Left lung (tissue), 10 donors: Measurements from ENCODE around the gene NKD2. TPM values are rescaled to one million over a fixed set of nuclear protein-coding genes. Genes with fewer than 3 reads are reported as not detected.
A peak's percentile ranks its signal among the peaks of the same experiment; 100 is the strongest.

Experiments
- ATAC-seq: fragments of 200-7000 bp; cut with Tn5 transposase; one replicate; pipeline ENCODE4 v1.9.1; 2020; ENCODE audit warnings: moderate library complexity
- DNase-seq, 4 donors: peaks; one replicate each; pipeline ENCODE4 v3.0.0-alpha.2; 2013 to 2020
- H3K27ac ChIP-seq, 2 donors: fragments of 200-600 bp; sonication (generic) in 1 of 2; one replicate each; pipeline versions ENCODE4 v1.5.0 to v1.8.0; 2020 to 2021
- H3K27me3 ChIP-seq, 2 donors: fragments of 200-600 bp; sonication (generic) in 1 of 2; one replicate each; pipeline versions ENCODE4 v1.5.0 to v1.8.0; 2020 to 2021
- H3K36me3 ChIP-seq, 2 donors: fragments of 200-600 bp; sonication (generic) in 1 of 2; one replicate each; pipeline versions ENCODE4 v1.5.0 to v1.8.0; 2020 to 2021
- H3K4me1 ChIP-seq, 2 donors: fragments of 200-600 bp; one replicate each; pipeline ENCODE4 v1.8.0; 2021
- H3K4me3 ChIP-seq, 2 donors: fragments of 200-600 bp; sonication (generic) in 1 of 2; one replicate each; pipeline versions ENCODE4 v1.5.0 to v1.8.0; 2020 to 2021; ENCODE audit warnings: mild to moderate bottlenecking in 1 of 2
- H3K9me3 ChIP-seq, 2 donors: fragments of 200-600 bp; sonication (generic) in 1 of 2; one replicate each; pipeline versions ENCODE4 v1.5.0 to v1.8.0; 2020 to 2021
- intact Hi-C, 2 donors: fragments of 100-400 bp; cut with DNase I; formaldehyde crosslinking; loops; one replicate each; pipeline versions ENCODE4 v1.11.2 to v1.14.2; 2022
- polyA plus RNA-seq, 6 donors: library from polyadenylated mRNA; unstranded; fragments of 120-200 nt; gene quantifications; one replicate each; pipeline ENCODE4 v1.2.1, GENCODE V29; 2013; ENCODE audit not compliant: insufficient read length in 6 of 6
- total RNA-seq, 2 donors: library from RNA; stranded (reverse); fragmentation: NEBNext Ultra II Directional; extraction: Animal tissue kit (Norgen Biotek cat#: 25700); gene quantifications; one replicate each; pipeline ENCODE4 v1.2.1, GENCODE V29; 2021
- TF ChIP-seq, protein P1 (sequence below), 2 donors: fragments of 200-600 bp; sonication (generic) in 1 of 2; IDR thresholded peaks; one replicate each; pipeline versions ENCODE4 v1.5.0 to v1.8.0; 2021; ENCODE audit warnings: antibody characterized with exemption in 2 of 2
- donor health status: DM: no; HTN: yes; CAD: no.
- donor health status: DM: no; HTN: no; CAD: no.

Gene NKD2
- total and polyA plus RNA-seq, 8 donors = 6.3 to 61.5 (median 10.3) TPM

DNA sequence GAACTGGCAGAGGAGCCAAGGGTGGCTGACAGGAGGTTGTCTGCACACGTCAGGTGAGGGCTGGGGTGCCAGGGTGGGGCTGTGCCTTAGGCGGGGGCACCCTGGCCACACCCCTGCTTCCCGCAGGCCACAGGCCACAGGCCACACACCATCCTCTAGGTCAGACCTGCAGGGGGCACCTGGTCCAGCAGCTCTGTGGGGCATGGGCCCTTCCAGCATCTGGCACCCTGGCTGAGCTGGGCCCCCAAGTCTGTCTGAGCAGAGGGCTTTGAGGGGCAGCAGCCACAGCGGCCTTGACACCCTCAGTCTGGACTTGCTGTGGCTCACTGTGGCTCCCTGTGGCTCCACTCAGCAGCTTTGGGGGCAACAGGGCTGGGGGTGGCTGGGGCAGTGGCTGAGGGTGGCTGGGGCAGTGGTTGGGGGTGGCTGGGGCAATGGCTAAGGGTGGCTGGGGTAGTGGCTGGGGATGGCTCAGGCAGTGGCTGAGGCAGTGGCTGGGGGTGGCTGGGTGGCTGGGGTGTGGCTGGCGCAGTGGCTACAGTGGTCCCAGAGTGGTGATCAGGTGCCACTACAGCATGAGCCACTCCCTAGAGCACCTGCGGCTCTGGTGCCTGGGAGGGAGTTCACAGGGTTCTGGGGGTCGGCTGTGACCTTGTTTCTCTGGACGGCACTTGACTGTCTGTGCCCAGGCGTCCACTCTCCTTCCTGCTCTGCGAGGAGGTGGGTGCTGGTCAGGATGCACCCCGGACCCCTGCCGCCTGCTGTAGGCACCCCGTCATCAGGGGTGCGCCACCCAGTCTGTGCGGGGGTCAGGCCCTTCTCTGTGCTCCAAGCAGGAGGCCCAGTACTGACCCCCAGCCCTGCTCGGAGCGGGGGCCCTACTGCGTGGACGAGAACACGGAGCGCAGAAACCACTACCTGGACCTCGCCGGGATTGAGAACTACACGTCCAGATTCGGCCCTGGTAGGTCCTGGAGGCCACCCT, 27.1 kb downstream of the NKD2 start:
- ATAC-seq (no peak), DNase-seq (peak in 1 of 4 donors; percentile 72)
- Histone ChIP-seq H3K4me1 (no peaks in the 10 kb centered on the region), H3K27me3 (peaks cover 0 to 8% of the 10 kb centered on the region in 2 donors), H3K4me3 (no peak overlapping the region), H3K36me3 (no peaks in the 10 kb centered on the region), H3K27ac (no peak overlapping the region), H3K9me3 (no peaks in the 10 kb centered on the region)
- TF ChIP-seq, protein P1, sequence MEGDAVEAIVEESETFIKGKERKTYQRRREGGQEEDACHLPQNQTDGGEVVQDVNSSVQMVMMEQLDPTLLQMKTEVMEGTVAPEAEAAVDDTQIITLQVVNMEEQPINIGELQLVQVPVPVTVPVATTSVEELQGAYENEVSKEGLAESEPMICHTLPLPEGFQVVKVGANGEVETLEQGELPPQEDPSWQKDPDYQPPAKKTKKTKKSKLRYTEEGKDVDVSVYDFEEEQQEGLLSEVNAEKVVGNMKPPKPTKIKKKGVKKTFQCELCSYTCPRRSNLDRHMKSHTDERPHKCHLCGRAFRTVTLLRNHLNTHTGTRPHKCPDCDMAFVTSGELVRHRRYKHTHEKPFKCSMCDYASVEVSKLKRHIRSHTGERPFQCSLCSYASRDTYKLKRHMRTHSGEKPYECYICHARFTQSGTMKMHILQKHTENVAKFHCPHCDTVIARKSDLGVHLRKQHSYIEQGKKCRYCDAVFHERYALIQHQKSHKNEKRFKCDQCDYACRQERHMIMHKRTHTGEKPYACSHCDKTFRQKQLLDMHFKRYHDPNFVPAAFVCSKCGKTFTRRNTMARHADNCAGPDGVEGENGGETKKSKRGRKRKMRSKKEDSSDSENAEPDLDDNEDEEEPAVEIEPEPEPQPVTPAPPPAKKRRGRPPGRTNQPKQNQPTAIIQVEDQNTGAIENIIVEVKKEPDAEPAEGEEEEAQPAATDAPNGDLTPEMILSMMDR (IDR thresholded peaks at IDR 0.05) = no peak
- intact Hi-C loops = no loop called here

DNA sequence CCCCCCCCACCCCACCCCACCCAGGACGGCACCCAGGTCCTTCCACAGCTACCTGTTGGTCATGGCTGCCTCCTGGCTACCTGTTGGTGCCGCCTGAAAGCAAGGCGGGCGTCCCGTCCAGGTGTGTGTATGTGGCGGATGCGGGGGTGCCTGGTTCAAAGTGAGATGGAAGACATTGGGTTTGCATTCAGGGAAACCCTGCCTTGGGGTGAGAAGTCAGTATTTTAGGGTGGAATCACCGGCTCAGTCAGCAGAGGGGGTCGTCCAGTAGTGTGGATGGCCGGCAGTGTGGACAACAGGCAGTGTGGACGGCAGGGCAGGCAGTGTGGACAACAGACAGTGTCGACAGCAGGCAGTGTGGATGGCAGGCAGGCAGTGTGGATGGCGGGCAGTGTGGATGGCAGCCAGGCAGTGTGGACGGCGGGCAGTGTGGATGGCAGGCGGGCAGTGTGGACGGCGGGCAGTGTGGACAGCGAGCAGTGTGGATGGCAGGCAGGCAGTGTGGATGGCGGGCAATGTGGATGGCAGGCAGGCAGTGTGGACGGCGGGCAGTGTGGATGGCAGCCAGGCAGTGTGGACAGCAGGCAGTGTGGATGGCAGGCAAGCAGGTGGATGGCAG, 28.0 kb downstream of the NKD2 start:
- no peak for ATAC-seq
- TF ChIP-seq, protein P1 (IDR thresholded peaks at IDR 0.05) = no peak
- H3K27ac ChIP-seq = no peak overlapping the region

DNA sequence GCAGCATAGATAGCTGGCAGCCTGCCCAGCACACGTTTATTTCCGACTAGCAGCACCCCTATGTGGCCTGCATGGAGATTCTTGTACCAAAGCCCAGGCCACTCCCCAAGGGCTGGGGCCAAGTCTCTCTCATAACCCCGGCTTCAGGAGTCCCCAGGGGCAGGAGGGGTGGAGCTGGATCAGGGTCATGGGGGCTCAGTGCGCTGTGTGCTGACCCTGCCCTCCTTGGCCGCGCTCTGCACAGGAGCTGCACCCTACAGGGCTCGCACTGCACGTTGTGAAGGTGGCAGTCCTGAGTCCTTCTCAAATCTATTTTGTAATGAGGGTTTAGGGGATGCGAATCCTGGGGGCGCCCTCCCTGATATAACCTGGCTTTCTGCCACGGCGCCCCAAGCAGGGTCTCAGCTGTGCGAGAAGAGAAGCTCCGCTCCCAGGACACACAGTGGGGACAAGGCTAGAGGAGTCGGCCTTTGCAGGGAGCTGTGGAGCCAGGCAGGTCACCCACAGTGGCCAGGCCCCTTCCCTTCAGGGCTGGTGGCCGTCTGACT, 28.6 kb downstream of the NKD2 start:
- Histone ChIP-seq H3K9me3 (no peaks in the 10 kb centered on the region), H3K36me3 (no peaks in the 10 kb centered on the region), H3K27ac (no peak overlapping the region), H3K27me3 (no peaks in the 10 kb centered on the region), H3K4me3 (no peak overlapping the region), H3K4me1 (no peaks in the 10 kb centered on the region)
- no peak for DNase-seq
- ATAC-seq = no peak
- TF ChIP-seq, protein P1 (IDR thresholded peaks at IDR 0.05) = no peak
- intact Hi-C loops = no loop called here

More for the DNA sequence above, 28.0 kb downstream of the NKD2 start:
- Histone ChIP-seq H3K4me1 (no peaks in the 10 kb centered on the region), H3K36me3 (no peaks in the 10 kb centered on the region), H3K4me3 (no peak overlapping the region), H3K9me3 (no peaks in the 10 kb centered on the region), H3K27me3 (no peaks in the 10 kb centered on the region)
- intact Hi-C loops = no loop called here
- peak in 1 of 4 donors; percentile 64 for DNase-seq

DNA sequence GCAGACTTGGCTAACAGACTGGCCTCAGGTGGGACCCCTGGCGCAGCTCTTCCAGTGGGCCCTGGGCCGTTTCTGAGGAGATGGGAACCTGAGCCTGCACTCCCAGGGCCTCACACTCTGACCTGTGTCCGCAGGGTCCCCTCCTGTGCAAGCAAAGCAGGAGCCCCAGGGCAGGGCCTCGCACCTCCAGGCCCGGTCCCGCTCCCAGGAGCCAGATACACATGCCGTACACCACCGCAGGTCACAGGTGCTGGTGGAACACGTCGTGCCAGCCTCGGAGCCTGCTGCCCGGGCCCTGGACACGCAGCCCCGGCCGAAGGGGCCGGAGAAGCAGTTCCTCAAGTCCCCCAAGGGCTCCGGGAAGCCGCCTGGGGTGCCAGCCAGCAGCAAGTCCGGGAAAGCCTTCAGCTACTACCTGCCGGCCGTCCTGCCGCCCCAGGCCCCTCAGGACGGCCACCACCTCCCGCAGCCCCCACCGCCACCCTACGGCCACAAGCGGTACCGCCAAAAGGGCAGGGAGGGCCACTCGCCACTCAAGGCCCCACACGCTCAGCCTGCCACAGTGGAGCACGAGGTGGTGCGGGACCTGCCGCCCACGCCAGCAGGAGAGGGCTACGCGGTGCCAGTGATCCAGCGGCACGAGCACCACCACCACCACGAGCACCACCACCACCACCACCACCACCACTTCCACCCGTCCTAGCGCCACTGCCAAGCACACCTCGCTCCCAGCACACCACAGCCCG, 29.2 kb downstream of the NKD2 start:
- no peak overlapping the region for H3K27ac ChIP-seq
- no peak for ATAC-seq
- DNase-seq = peak in 1 of 4 donors; percentile 77
- no peaks in the 10 kb centered on the region for H3K4me1 ChIP-seq
- H3K27me3 ChIP-seq = no peaks in the 10 kb centered on the region
- no peaks in the 10 kb centered on the region for H3K36me3 ChIP-seq
- H3K9me3 ChIP-seq = no peaks in the 10 kb centered on the region
- H3K4me3 ChIP-seq = no peak overlapping the region
- intact Hi-C loops = no loop called here
- TF ChIP-seq, protein P1 (IDR thresholded peaks at IDR 0.05) = no peak
